H9 (cell line): ENCODE data around the gene JMJD8. TPM values are rescaled to one million over a fixed set of nuclear protein-coding genes. Genes with fewer than 3 reads are reported as not detected.
A peak's percentile ranks its signal among the peaks of the same experiment; 100 is the strongest.

Experiments used
- DNase-seq: peaks from one replicate; pipeline ENCODE4 v3.0.0-alpha.2; 2017
- H2AFZ ChIP-seq: one replicate; pipeline ENCODE4 v1.6.1; 2013; ENCODE audit warnings: mild to moderate bottlenecking, low read length, control low read depth, moderate library complexity
- H2AK5ac ChIP-seq: 2 replicates; pipeline ENCODE4 v1.6.1; 2013; ENCODE audit warnings: low read length, control low read depth, mixed read lengths; ENCODE audit not compliant: insufficient read length
- H2BK120ac ChIP-seq: one replicate; pipeline ENCODE4 v1.6.1; 2013; ENCODE audit warnings: low read depth, mild to moderate bottlenecking, low read length, control low read depth, inconsistent platforms; ENCODE audit not compliant: poor library complexity, severe bottlenecking
- H2BK12ac ChIP-seq: 2 replicates; pipeline ENCODE4 v1.6.1; 2013; ENCODE audit warnings: low read length, control low read depth, mixed read lengths, low read depth; ENCODE audit not compliant: insufficient read length
- H2BK15ac ChIP-seq: 2 replicates; pipeline ENCODE4 v1.6.1; 2013; ENCODE audit warnings: low read depth, low read length, control low read depth
- H2BK20ac ChIP-seq: one replicate; pipeline ENCODE4 v1.6.1; 2013; ENCODE audit warnings: low read depth, mild to moderate bottlenecking, low read length, control low read depth, inconsistent platforms; ENCODE audit not compliant: poor library complexity, severe bottlenecking
- H2BK5ac ChIP-seq: 2 replicates; pipeline ENCODE4 v1.6.1; 2013; ENCODE audit warnings: low read length, control low read depth, mixed read lengths; ENCODE audit not compliant: insufficient read length
- H3K14ac ChIP-seq: 2 replicates; pipeline ENCODE4 v1.6.1; 2013; ENCODE audit warnings: low read length, control low read depth; ENCODE audit not compliant: insufficient read depth
- H3K18ac ChIP-seq: 2 replicates; pipeline ENCODE4 v1.6.1; 2013; ENCODE audit warnings: low read depth, mild to moderate bottlenecking, mixed read lengths, low read length, control low read depth; ENCODE audit not compliant: insufficient read length
- H3K23ac ChIP-seq: 2 replicates; pipeline ENCODE4 v1.6.1; 2013; ENCODE audit warnings: low read length, control low read depth, mixed read lengths, low read depth; ENCODE audit not compliant: insufficient read length
- H3K23me2 ChIP-seq: 2 replicates; pipeline ENCODE4 v1.6.1; 2013; ENCODE audit warnings: low read depth, mild to moderate bottlenecking, mixed read lengths, low read length, control low read depth; ENCODE audit not compliant: insufficient read length, poor library complexity, severe bottlenecking
- H3K27ac ChIP-seq: 2 replicates; pipeline ENCODE4 v1.5.1; 2013; ENCODE audit warnings: low read length, control low read depth, mixed read lengths, low read depth; ENCODE audit not compliant: insufficient read length
- H3K27me3 ChIP-seq: 2 replicates; pipeline ENCODE4 v1.6.1; 2013; ENCODE audit warnings: low read length, control low read depth, inconsistent platforms; ENCODE audit not compliant: insufficient read depth
- H3K4ac ChIP-seq: 2 replicates; pipeline ENCODE4 v1.6.1; 2013; ENCODE audit warnings: low read depth, mild to moderate bottlenecking, control low read depth, inconsistent platforms, low read length, moderate library complexity
- H3K4me1 ChIP-seq: 2 replicates; pipeline ENCODE4 v1.6.1; 2013; ENCODE audit warnings: low read length, control low read depth, inconsistent platforms; ENCODE audit not compliant: insufficient read depth
- H3K4me2 ChIP-seq: 2 replicates; pipeline ENCODE4 v1.6.1; 2013; ENCODE audit warnings: low read length, control low read depth, mixed read lengths; ENCODE audit not compliant: insufficient read length, insufficient read depth
- H3K56ac ChIP-seq: 2 replicates; pipeline ENCODE4 v1.6.1; 2013; ENCODE audit warnings: low read depth, mild to moderate bottlenecking, mixed read lengths, low read length, control low read depth; ENCODE audit not compliant: insufficient read length
- H3K79me1 ChIP-seq: 2 replicates; pipeline ENCODE4 v1.6.1; 2013; ENCODE audit warnings: low read depth, mild to moderate bottlenecking, moderate library complexity, low read length, control low read depth, inconsistent platforms; ENCODE audit not compliant: insufficient read depth, poor library complexity, severe bottlenecking
- H3K79me2 ChIP-seq: 2 replicates; pipeline ENCODE4 v1.6.1; 2013; ENCODE audit warnings: low read length, control low read depth, inconsistent platforms; ENCODE audit not compliant: insufficient read depth
- H3K9ac ChIP-seq: 2 replicates; pipeline ENCODE4 v1.6.1; 2013; ENCODE audit warnings: low read length, control low read depth, mixed read lengths; ENCODE audit not compliant: insufficient read length; ENCODE audit errors: extremely low read depth
- H3K9me3 ChIP-seq: one replicate; pipeline ENCODE4 v1.6.1; 2013; ENCODE audit warnings: low read depth, low read length, inconsistent platforms; ENCODE audit not compliant: control insufficient read depth
- H3T11ph ChIP-seq: one replicate; pipeline ENCODE4 v1.6.1; 2013; ENCODE audit warnings: mild to moderate bottlenecking, low read length, control low read depth, inconsistent platforms
- H4K20me1 ChIP-seq: one replicate; pipeline ENCODE4 v1.6.1; 2013; ENCODE audit not compliant: control insufficient read depth, insufficient read length, insufficient read depth
- H4K5ac ChIP-seq: 2 replicates; pipeline ENCODE4 v1.6.1; 2013; ENCODE audit warnings: low read depth, mild to moderate bottlenecking, mixed read lengths, low read length, control low read depth; ENCODE audit not compliant: insufficient read length
- H4K8ac ChIP-seq: replicated peaks from 2 replicates; pipeline ENCODE4 v1.6.1; 2013; ENCODE audit warnings: low read length, control low read depth, mixed read lengths, low read depth; ENCODE audit not compliant: insufficient read length
- H4K91ac ChIP-seq: 2 replicates; pipeline ENCODE4 v1.6.1; 2013; ENCODE audit warnings: low read depth, mild to moderate bottlenecking, moderate library complexity, mixed read lengths, low read length, control low read depth; ENCODE audit not compliant: insufficient read length
- H3K27ac Mint-ChIP-seq, 3 experiments: 2 replicates in 2 of 3; 3 replicates in 1 of 3; pipeline ENCODE4 v1.8.0; 2020 to 2021; ENCODE audit warnings: mixed read lengths in 3 of 3, mild to moderate bottlenecking in 1 of 3, moderate library complexity in 1 of 3
- H3K27me3 Mint-ChIP-seq: 2 replicates; pipeline ENCODE4 v1.8.0; 2021; ENCODE audit warnings: low read depth, mild to moderate bottlenecking, moderate library complexity, mixed read lengths
- H3K36me3 Mint-ChIP-seq, 3 experiments: 2 replicates in 2 of 3; 3 replicates in 1 of 3; pipeline ENCODE4 v1.8.0; 2020 to 2021; ENCODE audit warnings: low read depth in 3 of 3, mixed read lengths in 3 of 3; ENCODE audit not compliant: insufficient read depth in 1 of 3
- H3K4me1 Mint-ChIP-seq, 2 experiments: 2 replicates each; pipeline ENCODE4 v1.8.0; 2020; ENCODE audit warnings: mixed read lengths in 2 of 2
- H3K4me3 Mint-ChIP-seq, 2 experiments: 2 replicates in 1 of 2; 3 replicates in 1 of 2; pipeline ENCODE4 v1.8.0; 2020 to 2021; ENCODE audit warnings: mild to moderate bottlenecking in 2 of 2, mixed read lengths in 2 of 2, moderate library complexity in 1 of 2
- H3K9me3 Mint-ChIP-seq, 2 experiments: 2 replicates in 1 of 2; 3 replicates in 1 of 2; pipeline ENCODE4 v1.8.0; 2020; ENCODE audit warnings: mild to moderate bottlenecking in 2 of 2, mixed read lengths in 2 of 2, moderate library complexity in 1 of 2
- WGBS: extraction: QIAGEN DNeasy Blood & Tissue Kit; methylation state at CpG from one replicate; pipeline ENCODE4 v1.1.7; 2013; ENCODE audit warnings: missing lambda C conversion rate, low lambda C conversion rate, mixed read lengths; ENCODE audit not compliant: insufficient read length; ENCODE audit errors: extremely low coverage; 5-methylcytosine and 5-hydroxymethylcytosine counted together
- total RNA-seq: library from RNA; stranded (reverse); gene quantifications from 2 replicates; pipeline ENCODE4 v1.2.1, GENCODE V29; 2021
- TF ChIP-seq, protein P1 (sequence below): fragments of 200-600 bp; sonication (generic); conservative IDR thresholded peaks from 3 replicates; pipeline ENCODE4 v1.8.0; 2021; ENCODE audit warnings: antibody characterized with exemption, mild to moderate bottlenecking

JMJD8 gene
- total RNA-seq, 1 experiment from 2014 or later = 52.7 TPM

DNA sequence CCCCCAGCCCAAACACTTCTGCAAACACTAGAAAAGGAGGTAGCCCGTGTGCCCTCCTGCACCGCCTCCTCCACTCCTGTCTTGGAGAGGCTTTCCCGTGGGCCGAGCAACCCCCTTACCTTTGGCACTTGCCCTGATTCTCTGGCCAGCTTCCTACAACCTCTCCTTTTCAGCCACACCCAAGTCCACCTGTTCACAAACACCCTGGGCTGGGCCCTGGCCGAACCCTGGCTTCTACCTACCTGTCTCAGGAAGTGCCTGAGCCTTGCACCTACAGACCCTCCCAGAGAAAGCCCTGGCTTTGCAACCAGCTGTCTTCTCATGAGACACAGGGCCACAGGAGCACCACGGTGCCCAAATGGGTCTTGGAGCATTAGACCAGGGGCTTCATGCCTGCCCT, 34.8 kb upstream of the JMJD8 start:
- Mint-ChIP-seq H3K4me3 (peak overlapping the region in 1 of 2 experiments; percentile 58; a peak in 3 of 5 replicates), H3K27me3 (peaks cover 32% of the 10 kb centered on the region), H3K4me1 (peaks cover 14 to 28% of the 10 kb centered on the region in 2 experiments), H3K27ac (no peak overlapping the region), H3K9me3 (no peaks in the 10 kb centered on the region), H3K36me3 (peaks cover 0 to 5% (median 3%) of the 10 kb centered on the region in 3 experiments; a peak in 1 of 7 replicates)
- Histone ChIP-seq H3K18ac (no peak overlapping the region), H4K5ac (no peak overlapping the region), H3K27ac (no peak overlapping the region), H2BK120ac (no peak overlapping the region), H2BK5ac (no peak overlapping the region), H3K4ac (no peak overlapping the region), H3K23me2 (peaks cover 10% of the 10 kb centered on the region), H3K9ac (no peak overlapping the region), H3K79me2 (no peaks in the 10 kb centered on the region), H2AK5ac (no peak overlapping the region), H3K27me3 (no peaks in the 10 kb centered on the region; the same call in 1 of the 2 replicates), H3K23ac (no peak overlapping the region), H2BK12ac (no peak overlapping the region), H4K91ac (no peak overlapping the region), H2AFZ (no peak overlapping the region), H3K79me1 (no peaks in the 10 kb centered on the region), H3T11ph (no peak overlapping the region), H4K20me1 (no peaks in the 10 kb centered on the region), H2BK15ac (no peak overlapping the region), H2BK20ac (no peak overlapping the region), H4K8ac (no peak overlapping the region), H3K14ac (no peak overlapping the region), H3K4me2 (no peak overlapping the region), H3K4me1 (no peaks in the 10 kb centered on the region), H3K56ac (no peak overlapping the region), H3K9me3 (no peaks in the 10 kb centered on the region)
- WGBS = no CpG with 5 or more reads among the region's 6 CpGs
- no peak for DNase-seq
- TF ChIP-seq, protein P1, sequence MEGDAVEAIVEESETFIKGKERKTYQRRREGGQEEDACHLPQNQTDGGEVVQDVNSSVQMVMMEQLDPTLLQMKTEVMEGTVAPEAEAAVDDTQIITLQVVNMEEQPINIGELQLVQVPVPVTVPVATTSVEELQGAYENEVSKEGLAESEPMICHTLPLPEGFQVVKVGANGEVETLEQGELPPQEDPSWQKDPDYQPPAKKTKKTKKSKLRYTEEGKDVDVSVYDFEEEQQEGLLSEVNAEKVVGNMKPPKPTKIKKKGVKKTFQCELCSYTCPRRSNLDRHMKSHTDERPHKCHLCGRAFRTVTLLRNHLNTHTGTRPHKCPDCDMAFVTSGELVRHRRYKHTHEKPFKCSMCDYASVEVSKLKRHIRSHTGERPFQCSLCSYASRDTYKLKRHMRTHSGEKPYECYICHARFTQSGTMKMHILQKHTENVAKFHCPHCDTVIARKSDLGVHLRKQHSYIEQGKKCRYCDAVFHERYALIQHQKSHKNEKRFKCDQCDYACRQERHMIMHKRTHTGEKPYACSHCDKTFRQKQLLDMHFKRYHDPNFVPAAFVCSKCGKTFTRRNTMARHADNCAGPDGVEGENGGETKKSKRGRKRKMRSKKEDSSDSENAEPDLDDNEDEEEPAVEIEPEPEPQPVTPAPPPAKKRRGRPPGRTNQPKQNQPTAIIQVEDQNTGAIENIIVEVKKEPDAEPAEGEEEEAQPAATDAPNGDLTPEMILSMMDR = no peak
